NK-92 (cell line): Measurements from ENCODE around the gene SLC35D3.
"Not testable (repeated sequence)": the region's sequence is repeated elsewhere in the genome, so short reads cannot be mapped to it uniquely, and the experiment has no call there.

Source experiments
- DNase-seq: peaks from one replicate; lab custom pipeline; 2025; ENCODE audit not compliant: unreplicated experiment; lab: John Stamatoyannopoulos, UW

Gene SLC35D3

DNA sequence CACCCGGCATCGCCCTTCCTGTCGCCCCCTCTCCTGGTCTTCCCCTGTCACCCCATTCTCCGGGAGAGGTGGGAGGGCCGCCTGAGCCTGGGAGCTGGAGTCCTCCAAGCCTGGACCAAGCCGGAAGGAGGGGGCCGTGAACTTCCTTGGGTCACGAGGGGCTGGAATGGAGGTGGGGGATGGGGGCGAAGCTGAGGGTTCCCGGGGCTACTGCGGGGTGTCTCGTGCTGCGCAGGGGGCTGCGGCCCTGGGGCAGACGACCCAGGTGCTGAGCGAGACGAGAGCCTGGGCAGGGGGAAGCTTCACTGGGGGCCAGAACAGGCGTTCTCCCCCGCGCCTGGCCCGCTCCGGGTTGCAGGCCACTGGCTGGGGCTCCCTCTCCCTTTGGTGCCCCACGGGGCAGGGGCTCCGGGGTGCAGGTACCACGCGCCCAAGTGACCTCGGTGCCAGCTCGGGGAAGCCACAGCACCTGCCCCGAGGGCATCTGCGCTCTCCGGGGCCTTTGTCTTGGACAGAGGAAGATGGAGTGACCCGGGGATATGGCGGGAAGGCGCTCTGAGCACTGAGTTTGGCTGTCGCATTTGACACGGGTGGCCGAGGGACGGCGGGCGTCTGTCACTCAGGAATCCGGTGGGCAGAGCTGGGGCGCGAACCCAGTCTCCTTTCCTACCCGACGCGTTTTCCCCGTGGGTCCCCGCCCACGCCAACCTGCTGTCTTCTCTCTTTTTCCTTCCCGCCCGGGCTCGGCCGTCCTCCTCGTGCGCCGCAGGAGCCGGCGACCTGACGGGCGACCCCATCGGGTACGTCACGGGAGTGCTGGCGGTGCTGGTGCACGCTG, 1.2 kb downstream of the SLC35D3 start:
- DNase-seq: no peak

DNA sequence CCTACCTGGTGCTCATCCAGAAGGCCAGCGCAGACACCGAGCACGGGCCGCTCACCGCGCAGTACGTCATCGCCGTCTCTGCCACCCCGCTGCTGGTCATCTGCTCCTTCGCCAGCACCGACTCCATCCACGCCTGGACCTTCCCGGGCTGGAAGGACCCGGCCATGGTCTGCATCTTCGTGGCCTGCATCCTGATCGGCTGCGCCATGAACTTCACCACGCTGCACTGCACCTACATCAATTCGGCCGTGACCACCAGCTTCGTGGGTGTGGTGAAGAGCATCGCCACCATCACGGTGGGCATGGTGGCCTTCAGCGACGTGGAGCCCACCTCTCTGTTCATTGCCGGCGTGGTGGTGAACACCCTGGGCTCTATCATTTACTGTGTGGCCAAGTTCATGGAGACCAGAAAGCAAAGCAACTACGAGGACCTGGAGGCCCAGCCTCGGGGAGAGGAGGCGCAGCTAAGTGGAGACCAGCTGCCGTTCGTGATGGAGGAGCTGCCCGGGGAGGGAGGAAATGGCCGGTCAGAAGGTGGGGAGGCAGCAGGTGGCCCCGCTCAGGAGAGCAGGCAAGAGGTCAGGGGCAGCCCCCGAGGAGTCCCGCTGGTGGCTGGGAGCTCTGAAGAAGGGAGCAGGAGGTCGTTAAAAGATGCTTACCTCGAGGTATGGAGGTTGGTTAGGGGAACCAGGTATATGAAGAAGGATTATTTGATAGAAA, 2.0 kb downstream of the SLC35D3 start:
- DNase-seq: no peak

GRCh38 chr6:136926383-136926782, 4.3 kb downstream of the SLC35D3 start:
- DNase-seq: no peak

- no peak for DNase-seq
These were observed 5.2 kb downstream of the SLC35D3 start for GRCh38 chr6:136927292-136927691.

DNA sequence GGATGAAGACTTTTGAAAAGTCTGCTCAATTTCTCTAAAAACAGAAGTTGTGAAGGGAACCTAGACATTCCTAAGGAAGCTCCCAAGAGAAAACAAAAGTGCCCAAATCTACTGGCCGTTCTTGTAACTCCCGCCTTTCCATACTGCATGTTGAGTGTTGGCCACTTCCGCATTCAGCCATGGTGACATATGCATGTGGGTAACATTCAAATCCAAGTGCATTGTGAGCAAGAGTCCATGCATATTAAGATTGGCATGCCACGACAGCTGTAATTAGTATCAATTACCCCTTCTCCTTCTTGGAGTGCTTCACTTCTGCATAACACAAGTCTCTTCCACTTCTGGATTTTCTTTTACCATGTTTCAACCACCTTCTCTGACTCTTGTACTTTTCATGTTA, 8.4 kb downstream of the SLC35D3 start:
- no peak for DNase-seq

GRCh38 chr6:136932599-136932998, 10.5 kb downstream of the SLC35D3 start:
- no peak for DNase-seq

DNA sequence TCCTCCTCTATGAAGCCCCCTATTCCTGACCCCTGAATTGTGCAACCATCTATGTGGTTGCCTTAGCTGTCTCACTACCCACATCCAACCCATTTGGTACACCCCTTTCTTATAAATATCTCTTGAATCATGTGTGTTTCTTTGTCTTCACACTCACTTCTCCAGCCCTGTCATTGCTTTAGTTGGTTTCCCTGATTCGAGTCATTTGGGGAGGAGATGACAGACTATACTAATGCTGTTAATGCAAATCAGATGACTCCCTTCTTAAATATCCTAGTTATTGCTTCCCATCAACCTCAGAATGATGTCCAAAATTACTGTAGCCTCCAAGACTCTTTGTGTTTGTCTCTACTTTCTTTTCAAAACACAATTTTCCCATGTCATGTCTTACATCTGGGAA, 23.0 kb downstream of the SLC35D3 start:
- DNase-seq: no peak

- no peak for DNase-seq
These were observed 23.6 kb downstream of the SLC35D3 start for GRCh38 chr6:136945711-136946121.

- DNase-seq: no peak
These were observed 24.9 kb downstream of the SLC35D3 start for GRCh38 chr6:136947037-136947436.

DNA sequence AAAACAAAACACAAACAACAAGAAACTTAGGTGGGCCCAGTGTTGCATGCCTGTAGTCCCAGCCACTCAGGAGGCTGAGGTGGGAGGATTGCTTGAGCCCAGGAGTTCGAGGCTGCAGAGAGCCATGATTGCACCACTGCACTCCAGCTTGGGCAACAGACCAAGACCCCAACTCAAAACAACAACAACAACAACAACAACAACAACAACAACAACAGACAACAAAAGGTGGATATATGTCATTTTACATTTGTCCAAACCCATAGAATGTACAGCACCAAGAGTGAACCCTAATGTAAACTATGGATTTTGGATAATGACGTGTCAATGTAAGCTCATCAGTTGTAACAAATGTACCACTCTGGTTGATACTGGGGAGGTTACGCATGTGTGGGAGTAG, 27.9 kb downstream of the SLC35D3 start:
- not testable (repeated sequence) for DNase-seq

DNA sequence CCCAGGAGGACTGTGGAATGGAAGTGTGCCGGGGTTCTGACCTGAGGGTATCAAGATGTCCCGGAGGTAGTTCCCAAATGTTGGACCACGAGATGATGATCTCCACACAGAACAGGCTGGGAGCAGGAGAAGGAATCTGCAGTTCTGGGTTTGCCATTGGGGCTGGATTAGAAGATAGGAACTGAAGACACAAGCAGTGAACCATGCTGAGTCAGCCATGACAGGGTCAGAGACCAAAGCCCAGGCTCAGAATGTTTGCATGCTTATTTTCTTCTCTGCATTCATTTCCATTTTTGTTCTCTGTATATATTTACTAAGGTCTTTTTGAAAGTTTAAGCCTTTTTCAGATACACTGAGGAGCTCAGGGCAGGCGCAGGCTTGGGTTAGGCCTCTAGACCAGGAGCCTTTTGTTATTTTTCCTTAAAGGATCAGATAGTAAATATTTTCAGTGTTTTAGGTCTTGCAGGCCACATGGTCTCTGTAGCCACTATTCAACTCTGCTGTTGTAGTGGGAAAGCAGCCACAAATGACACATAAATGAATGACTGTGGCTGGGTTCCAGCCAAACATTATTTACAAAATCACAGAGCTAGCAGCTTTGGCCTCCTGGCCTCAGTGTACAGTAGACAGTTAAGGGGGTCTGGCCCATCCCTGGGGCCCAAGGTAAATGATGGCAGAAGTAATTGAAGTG, 28.5 kb downstream of the SLC35D3 start:
- DNase-seq: no peak

GRCh38 chr6:136952714-136953260, 30.7 kb downstream of the SLC35D3 start:
- no peak for DNase-seq

DNA sequence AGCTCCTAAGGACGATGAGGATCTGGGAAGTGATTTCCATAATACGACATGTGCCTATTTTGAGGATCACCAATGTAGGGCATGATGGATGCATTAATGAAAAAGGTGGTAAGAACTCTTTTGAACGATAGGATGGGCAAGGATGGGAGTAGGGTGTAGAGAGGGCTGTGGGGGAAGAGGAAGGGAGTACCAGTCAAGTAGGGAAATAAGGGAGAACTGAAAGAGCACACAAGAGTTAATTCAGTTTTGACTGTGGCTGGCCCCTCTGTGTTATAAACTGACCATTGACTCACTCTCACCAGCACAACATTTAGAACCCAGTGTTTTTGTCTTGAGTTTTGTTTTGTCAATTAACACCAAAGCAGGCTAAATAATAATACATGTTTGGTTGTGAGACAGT, 33.0 kb downstream of the SLC35D3 start:
- no peak for DNase-seq

DNA sequence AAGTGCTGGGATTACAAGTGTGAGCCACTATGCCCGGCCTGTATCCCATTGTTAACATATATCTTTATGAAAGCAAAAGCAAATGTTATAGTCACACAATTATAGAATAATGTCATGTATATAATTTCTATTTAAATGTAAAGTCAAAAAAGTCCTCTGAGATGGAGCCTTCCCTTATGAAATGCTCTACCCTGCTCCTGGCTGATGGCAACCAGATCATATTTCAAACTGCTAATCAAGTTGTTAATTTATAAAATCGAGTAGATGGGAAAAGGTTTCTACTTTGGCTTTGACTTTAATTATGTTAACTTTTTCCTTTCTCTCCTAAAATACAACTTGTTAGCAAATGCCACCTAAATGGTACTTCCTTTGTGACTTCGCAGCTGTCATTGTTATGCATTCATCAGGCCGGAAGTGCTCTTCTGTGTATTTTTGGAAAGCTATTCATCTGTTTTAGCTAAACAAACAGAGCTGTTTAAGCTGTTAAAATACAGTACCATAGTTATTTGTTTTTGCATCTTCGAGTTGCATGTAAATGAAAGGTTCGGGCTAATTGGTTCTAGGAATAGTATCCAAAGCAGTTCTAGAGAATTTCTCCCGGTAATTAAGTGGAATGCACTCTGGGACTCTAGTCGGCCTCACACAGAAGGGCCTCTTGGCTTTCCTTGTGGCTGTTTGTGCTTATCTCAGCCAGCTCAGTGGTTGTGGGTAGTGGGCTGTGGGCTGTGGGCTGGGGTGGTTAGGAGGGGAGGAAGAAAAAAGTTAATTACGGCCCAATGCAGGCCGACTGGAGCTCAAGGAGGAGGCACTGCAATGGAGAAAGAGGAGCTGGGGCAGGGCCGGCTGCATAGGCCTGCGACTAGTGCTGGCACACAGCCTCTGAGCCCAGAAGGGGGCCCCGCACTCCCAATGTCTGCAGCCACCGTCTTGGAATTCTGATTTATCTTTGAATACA, 34.8 kb downstream of the SLC35D3 start:
- no peak for DNase-seq

- DNase-seq: no peak
These were observed 36.1 kb downstream of the SLC35D3 start for GRCh38 chr6:136958168-136958567.

DNA sequence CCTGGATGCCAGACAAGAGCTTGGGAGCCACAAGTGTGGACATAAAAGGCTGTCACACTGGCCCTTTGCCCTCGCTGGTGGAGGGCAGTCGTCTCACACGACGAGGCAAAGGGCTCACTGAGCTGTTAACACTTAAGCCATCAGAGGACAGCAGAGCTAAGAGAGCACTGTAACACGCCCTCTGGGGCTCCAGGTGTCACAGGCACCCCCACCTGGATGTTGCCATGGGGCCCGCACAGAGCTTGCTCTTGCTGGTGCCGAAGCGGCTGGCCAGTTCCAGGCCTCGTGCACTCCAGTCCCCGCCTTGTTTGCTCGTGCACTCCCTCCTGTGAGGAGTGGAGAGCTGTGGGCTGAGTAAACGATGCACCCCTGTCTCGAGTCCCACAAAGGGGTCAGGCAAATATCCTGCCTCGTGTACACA, 37.4 kb downstream of the SLC35D3 start:
- no peak for DNase-seq

DNA sequence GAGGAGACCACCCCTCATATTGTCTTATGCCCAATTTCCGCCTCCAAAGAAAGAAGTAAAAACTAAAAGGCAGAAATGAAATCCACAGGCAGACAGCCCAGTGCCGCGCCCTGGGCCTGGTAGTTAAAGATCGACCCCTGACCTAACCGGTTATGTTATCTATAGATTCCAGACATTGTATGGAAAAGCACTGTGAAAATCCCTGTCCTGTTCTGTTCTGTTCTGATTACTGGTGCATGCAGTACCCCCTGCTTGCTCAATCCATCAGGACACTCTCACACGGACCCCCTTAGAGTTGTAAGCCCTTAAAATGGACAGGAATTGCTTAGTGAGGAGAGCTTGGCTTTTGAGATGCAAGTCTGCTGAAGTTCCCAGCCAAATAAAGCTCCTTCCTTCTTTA, 37.8 kb downstream of the SLC35D3 start:
- DNase-seq: not testable (repeated sequence)

DNA sequence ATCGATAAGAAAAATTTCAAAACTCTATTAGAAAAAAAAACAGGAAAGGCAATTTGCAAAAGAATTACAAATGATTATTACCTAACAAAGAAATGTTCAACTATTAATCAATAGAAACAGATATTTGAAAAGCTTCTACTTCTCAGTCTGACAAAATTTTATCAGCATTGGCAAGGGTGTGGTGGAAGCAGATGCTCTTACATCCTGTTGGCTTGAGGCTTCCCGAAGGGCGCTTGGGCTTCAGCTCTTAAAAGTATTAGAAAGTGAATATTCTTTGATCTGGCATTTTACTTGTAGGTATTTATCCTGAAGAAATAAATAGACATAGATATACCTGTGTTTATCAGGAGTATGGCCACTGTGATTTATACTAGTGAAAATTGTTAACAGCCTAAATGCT, 38.7 kb downstream of the SLC35D3 start:
- no peak for DNase-seq

DNA sequence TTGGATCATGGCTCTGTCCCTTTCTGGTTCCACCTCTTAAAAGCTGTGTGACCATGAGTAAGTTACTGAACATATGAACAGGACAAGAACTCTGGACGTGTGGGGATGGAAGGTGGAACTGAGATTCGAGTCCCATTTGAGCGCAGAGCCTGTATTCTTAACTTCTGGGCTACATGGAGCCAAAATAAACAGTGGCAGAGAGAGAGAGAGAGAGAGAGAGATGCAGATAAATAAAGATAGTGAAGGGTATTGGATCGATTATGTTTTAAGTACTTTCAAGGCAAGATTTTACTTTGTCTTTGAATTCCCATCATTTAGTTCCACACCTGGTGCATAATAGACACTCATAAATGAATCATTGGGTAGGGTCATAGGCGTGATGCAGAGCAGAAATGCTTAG, 39.7 kb downstream of the SLC35D3 start:
- DNase-seq: no peak

GRCh38 chr6:136962661-136963060, 40.6 kb downstream of the SLC35D3 start:
- DNase-seq: no peak
